Tibial artery (tissue), 4 donors: ENCODE data around the gene CD27.

Source experiments
- DNase-seq, 2 donors: peaks; one replicate each; pipeline ENCODE4 v3.0.0-alpha.2; 2019
- H3K27ac ChIP-seq, 2 donors: fragments of 200-600 bp; sonication (generic) in 1 of 2; 1 replicate in 1 of 2; 2 replicates in 1 of 2; pipeline ENCODE4 v1.5.1; 2018 to 2019; ENCODE audit warnings: mild to moderate bottlenecking in 1 of 2
- H3K27me3 ChIP-seq, 2 donors: fragments of 200-600 bp; sonication (generic) in 1 of 2; one replicate each; pipeline versions ENCODE4 v1.5.1 to v1.6.0; 2016 to 2019
- H3K36me3 ChIP-seq, 3 donors: fragments of 200-600 bp; sonication (generic) in 2 of 3; one replicate each; pipeline ENCODE4 v1.5.1; 2016 to 2019; ENCODE audit warnings: mild to moderate bottlenecking in 2 of 3
- H3K4me1 ChIP-seq, 4 donors: fragments of 200-600 bp; sonication (generic) in 2 of 4; 1 replicate in 3 of 4; 2 replicates in 1 of 4; pipeline ENCODE4 v1.5.1; 2016 to 2019
- H3K4me3 ChIP-seq, 2 donors: fragments of 200-600 bp; sonication (generic) in 1 of 2; 1 replicate in 1 of 2; 2 replicates in 1 of 2; pipeline ENCODE4 v1.5.1; 2018 to 2019; ENCODE audit warnings: mild to moderate bottlenecking in 2 of 2
- H3K9me3 ChIP-seq, 3 donors: fragments of 200-600 bp; sonication (generic) in 1 of 3; one replicate each; pipeline ENCODE4 v1.5.1; 2016 to 2019
- CTCF ChIP-seq, 2 experiments: fragments of 200-600 bp in 1 of 2; fragments of 450-650 bp in 1 of 2; IDR thresholded peaks; one replicate each; pipeline ENCODE4 v1.5.1; 2017 to 2019; ENCODE audit warnings: antibody characterized with exemption in 2 of 2, mild to moderate bottlenecking in 1 of 2, moderate library complexity in 1 of 2
- intact Hi-C: fragments of 100-400 bp; cut with DNase I; formaldehyde crosslinking; loops from one replicate; pipeline ENCODE4 v1.15.0; 2023; ENCODE audit warnings: low total_unique reads

CD27 gene

GRCh38 chr12:6461401-6462233, 16.9 kb downstream of the CD27 start:
- Histone ChIP-seq H3K27ac (no peak overlapping the region), H3K27me3 (no peaks in the 10 kb centered on the region), H3K4me3 (no peak overlapping the region), H3K4me1 (peaks cover 0 to 5% (median 0%) of the 10 kb centered on the region in 4 donors), H3K9me3 (no peaks in the 10 kb centered on the region), H3K36me3 (peaks cover 58 to 92% (median 87%) of the 10 kb centered on the region in 3 donors)
- intact Hi-C loops: no loop called here
- DNase-seq: peak in 1 of 2 donors; percentile 58
- TF ChIP-seq CTCF (IDR thresholded peaks at IDR 0.05): no peak

GRCh38 chr12:6462234-6462995, 17.7 kb downstream of the CD27 start:
- Histone ChIP-seq H3K27me3 (no peaks in the 10 kb centered on the region), H3K4me1 (peaks cover 0 to 5% (median 0%) of the 10 kb centered on the region in 4 donors), H3K36me3 (peaks cover 58 to 84% (median 79%) of the 10 kb centered on the region in 3 donors), H3K27ac (no peak overlapping the region), H3K9me3 (no peaks in the 10 kb centered on the region), H3K4me3 (no peak overlapping the region)
- no peak for DNase-seq
- intact Hi-C loops: no loop called here
- no peak for TF ChIP-seq CTCF (IDR thresholded peaks at IDR 0.05)

GRCh38 chr12:6463216-6463615, 18.5 kb downstream of the CD27 start:
- H3K4me1 ChIP-seq: peaks cover 0 to 9% (median 4%) of the 10 kb centered on the region in 4 donors
- intact Hi-C loops: no loop called here

GRCh38 chr12:6463858-6464257, 19.1 kb downstream of the CD27 start:
- Histone ChIP-seq H3K4me1 (peaks cover 0 to 15% (median 10%) of the 10 kb centered on the region in 4 donors), H3K36me3 (peaks cover 48 to 70% (median 64%) of the 10 kb centered on the region in 3 donors), H3K27ac (no peak overlapping the region), H3K4me3 (no peak overlapping the region), H3K9me3 (no peaks in the 10 kb centered on the region), H3K27me3 (no peaks in the 10 kb centered on the region)
- DNase-seq: no peak
- TF ChIP-seq CTCF (IDR thresholded peaks at IDR 0.05): no peak
- intact Hi-C loops: loop anchor here (2.0 kb wide), 1 partner anchor 41 kb away; no protein-coding TSS in a partner anchor

More at GRCh38 chr12:6463216-6463615, 18.5 kb downstream of the CD27 start:
- no peaks in the 10 kb centered on the region for H3K27me3 ChIP-seq
- no peak overlapping the region for H3K4me3 ChIP-seq
- peaks cover 54 to 76% (median 71%) of the 10 kb centered on the region in 3 donors for H3K36me3 ChIP-seq
- no peak overlapping the region for H3K27ac ChIP-seq
- no peak for DNase-seq
- no peaks in the 10 kb centered on the region for H3K9me3 ChIP-seq
- no peak for TF ChIP-seq CTCF (IDR thresholded peaks at IDR 0.05)

- intact Hi-C loops: loop anchor here (2.0 kb wide), 1 partner anchor 42 kb away; no protein-coding TSS in a partner anchor
- Histone ChIP-seq H3K36me3 (peaks cover 41 to 63% (median 58%) of the 10 kb centered on the region in 3 donors), H3K27ac (no peak overlapping the region), H3K9me3 (no peaks in the 10 kb centered on the region), H3K27me3 (no peaks in the 10 kb centered on the region), H3K4me3 (no peak overlapping the region), H3K4me1 (peaks cover 0 to 21% (median 17%) of the 10 kb centered on the region in 4 donors)
- no peak for DNase-seq
- TF ChIP-seq CTCF (IDR thresholded peaks at IDR 0.05): no peak
Observed at GRCh38 chr12:6464531-6464930, 19.8 kb downstream of the CD27 start.
